IPS-20b (cell line): ENCODE data around the gene EN1.

Experiments used
- H3K27ac ChIP-seq: one replicate; pipeline ENCODE4 v1.5.1; 2013; ENCODE audit warnings: low read length
- H3K27me3 ChIP-seq: 2 replicates; pipeline ENCODE4 v1.6.1; 2013; ENCODE audit warnings: mild to moderate bottlenecking, low read length, inconsistent platforms; ENCODE audit not compliant: insufficient read depth
- H3K36me3 ChIP-seq: 2 replicates; pipeline ENCODE4 v1.6.1; 2013; ENCODE audit warnings: low read depth, mild to moderate bottlenecking, inconsistent platforms, low read length, moderate library complexity; ENCODE audit not compliant: insufficient read depth
- H3K4me1 ChIP-seq: 2 replicates; pipeline ENCODE4 v1.6.1; 2013; ENCODE audit warnings: mild to moderate bottlenecking, control low read depth, inconsistent platforms, low read length, moderate library complexity; ENCODE audit not compliant: insufficient read depth
- H3K4me3 ChIP-seq: 2 replicates; pipeline ENCODE4 v1.5.1; 2013; ENCODE audit warnings: mild to moderate bottlenecking, low read length, inconsistent platforms
- H3K9ac ChIP-seq: 2 replicates; pipeline ENCODE4 v1.6.1; 2013; ENCODE audit warnings: low read depth, mild to moderate bottlenecking, inconsistent platforms, low read length, moderate library complexity
- H3K9me3 ChIP-seq: 2 replicates; pipeline ENCODE4 v1.6.1; 2013; ENCODE audit warnings: mild to moderate bottlenecking, low read depth, low read length, inconsistent platforms; ENCODE audit not compliant: insufficient read depth

The EN1 gene

DNA sequence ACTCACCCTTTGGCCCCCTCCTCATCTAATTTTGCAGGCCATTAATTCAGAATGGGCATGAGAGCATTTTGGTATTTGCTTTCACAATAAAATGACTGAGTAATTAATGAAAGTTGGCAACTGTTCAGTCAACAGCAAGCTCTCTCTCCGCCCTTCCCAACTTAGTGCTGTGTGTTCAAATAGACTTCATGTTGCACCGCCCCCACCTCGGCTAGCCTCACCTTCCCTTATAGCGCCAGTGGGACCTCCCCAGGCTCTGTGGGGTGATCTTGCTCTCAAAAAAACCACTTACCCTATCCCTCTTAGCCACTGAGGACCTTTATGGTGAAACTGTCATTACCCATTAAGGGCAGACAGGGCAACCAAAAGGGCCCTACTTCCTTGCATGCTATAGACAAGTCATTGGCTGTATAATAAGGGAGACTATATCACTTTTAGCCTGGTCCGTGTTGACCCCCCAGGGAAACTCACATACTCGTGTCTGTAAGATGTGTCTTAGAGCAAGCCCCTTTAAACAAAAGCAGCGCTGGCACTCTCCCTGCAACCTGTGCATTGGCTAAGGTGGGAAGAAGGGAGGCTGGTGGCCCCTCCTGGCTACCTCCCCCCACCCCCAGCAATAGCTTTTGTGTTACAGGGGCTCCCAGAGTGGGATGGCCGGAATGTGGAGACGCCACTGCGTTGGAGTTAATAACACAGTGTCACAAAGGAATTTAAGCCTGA lies 15.2 kb downstream of the EN1 start:
- H3K9ac ChIP-seq = no peak overlapping the region
- peaks cover 91% of the 10 kb centered on the region for H3K27me3 ChIP-seq
- no peak overlapping the region for H3K4me3 ChIP-seq

DNA sequence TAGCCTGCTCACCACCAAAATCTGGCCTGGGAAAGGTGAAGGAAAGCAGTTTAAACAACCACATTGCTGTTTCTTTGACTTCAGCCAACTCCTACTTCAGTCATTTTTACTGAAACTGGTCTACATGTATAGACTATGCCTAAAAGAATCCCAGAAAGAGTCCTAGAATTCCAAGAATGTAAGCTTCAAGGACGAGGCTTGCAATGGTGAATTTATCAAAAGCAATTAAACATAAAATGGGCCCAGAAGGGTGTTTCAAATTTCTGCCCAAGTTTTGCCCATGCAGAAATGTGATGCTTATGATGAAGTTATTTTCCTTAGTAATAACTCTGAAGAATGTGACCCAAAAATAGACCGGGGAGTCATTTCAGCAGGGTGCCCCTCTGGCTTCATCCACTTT lies 16.6 kb downstream of the EN1 start:
- Histone ChIP-seq H3K9me3 (no peaks in the 10 kb centered on the region), H3K9ac (no peak overlapping the region), H3K4me3 (no peak overlapping the region), H3K36me3 (no peaks in the 10 kb centered on the region), H3K27ac (no peak overlapping the region), H3K27me3 (peaks cover 82% of the 10 kb centered on the region), H3K4me1 (no peaks in the 10 kb centered on the region; the same call in 1 of the 2 replicates)

More for the DNA sequence above, 15.2 kb downstream of the EN1 start:
- peaks cover 7% of the 10 kb centered on the region; the same call in 1 of the 2 replicates for H3K4me1 ChIP-seq
- no peaks in the 10 kb centered on the region for H3K36me3 ChIP-seq
- H3K9me3 ChIP-seq = no peaks in the 10 kb centered on the region
- H3K27ac ChIP-seq = no peak overlapping the region

DNA sequence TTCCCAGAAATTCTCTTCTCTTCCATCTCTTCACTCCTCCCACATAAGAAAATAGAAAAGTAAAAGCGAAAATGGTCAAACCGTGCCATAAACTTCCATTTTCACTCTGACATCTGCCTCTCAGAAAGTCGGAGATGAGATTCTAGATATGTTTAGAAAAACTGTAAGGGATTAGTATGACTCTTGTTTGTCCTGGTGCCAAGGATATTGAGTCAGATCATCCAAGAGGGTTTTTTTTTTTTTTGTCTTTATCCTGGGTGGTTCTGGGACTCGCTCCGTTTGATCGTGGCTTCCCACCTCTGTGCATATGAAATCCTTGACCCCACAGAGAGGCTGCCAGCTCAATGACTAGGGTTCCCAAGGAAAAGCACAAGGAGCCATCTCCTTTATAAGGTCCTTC lies 17.3 kb downstream of the EN1 start:
- no peak overlapping the region for H3K27ac ChIP-seq
- H3K4me3 ChIP-seq = no peak overlapping the region
- H3K9me3 ChIP-seq = no peaks in the 10 kb centered on the region
- H3K36me3 ChIP-seq = no peaks in the 10 kb centered on the region
- peaks cover 80% of the 10 kb centered on the region for H3K27me3 ChIP-seq
- H3K4me1 ChIP-seq = no peaks in the 10 kb centered on the region; the same call in 1 of the 2 replicates
- no peak overlapping the region for H3K9ac ChIP-seq

DNA sequence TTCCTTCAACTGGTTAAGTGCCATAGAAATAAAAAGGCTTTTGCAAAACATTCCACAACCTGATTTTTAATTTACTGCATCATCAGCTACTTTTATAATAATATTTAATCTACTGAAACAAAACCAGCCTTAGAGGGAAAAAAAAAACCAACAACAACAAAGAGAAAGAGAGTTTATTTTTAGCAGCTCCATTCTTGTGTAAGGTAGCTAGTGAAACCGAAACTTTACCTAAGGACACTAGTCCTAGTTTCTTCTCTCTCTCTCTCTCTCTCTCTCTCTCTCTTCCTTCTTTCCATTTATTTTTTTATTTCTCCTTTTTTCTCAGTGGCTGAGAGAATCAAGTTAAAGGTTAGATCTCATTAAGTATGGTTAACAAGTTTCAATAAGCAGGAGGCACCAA lies 21.4 kb downstream of the EN1 start:
- H3K9ac ChIP-seq = no peak overlapping the region
- no peak overlapping the region for H3K4me3 ChIP-seq
- H3K27ac ChIP-seq = no peak overlapping the region
- H3K9me3 ChIP-seq = no peaks in the 10 kb centered on the region
- no peaks in the 10 kb centered on the region for H3K36me3 ChIP-seq
- H3K4me1 ChIP-seq = peaks cover 5% of the 10 kb centered on the region; the same call in 1 of the 2 replicates
- H3K27me3 ChIP-seq = peaks cover 59% of the 10 kb centered on the region

DNA sequence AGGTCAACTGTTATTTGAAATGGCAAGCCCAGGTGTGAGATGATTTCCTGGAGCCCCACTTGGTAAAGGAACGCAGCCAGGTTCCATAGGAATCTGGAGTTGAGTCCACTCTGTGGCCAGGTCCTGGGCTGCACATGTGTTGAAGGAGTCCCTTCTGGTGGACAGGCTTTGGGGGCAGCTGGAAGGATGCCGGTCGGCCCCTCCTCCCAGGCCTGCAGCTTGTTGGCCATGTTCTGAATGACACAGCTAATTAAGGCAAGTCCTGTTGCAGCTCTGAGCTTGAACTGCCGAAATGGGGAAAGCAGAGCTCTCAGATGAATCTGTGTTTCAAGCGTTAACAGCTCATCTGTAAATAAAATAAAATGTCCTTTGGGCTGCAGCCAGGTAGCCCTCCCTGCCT lies 23.8 kb downstream of the EN1 start:
- Histone ChIP-seq H3K27ac (no peak overlapping the region), H3K4me3 (no peak overlapping the region), H3K4me1 (peaks cover 5% of the 10 kb centered on the region; the same call in 1 of the 2 replicates), H3K36me3 (no peaks in the 10 kb centered on the region), H3K9ac (no peak overlapping the region), H3K27me3 (peaks cover 41% of the 10 kb centered on the region), H3K9me3 (no peaks in the 10 kb centered on the region)

DNA sequence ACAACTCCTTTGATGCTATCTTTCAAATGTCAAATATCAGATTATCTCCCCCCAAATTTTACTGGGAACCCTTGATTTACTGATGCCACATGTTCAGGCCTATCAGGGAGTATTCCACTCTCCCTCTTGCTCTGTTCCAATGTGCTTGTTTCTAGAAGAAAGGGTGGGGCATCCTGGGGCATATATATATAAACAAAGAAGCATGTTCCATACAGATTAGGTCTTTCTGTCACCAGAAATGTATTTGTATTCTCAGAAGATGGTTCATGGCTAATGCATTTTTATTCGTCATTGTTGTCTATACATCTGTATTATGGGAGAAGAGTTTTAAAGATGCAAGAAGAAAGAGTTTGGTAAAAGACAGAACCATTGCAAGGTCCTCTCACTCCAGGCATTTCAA lies 24.9 kb downstream of the EN1 start:
- Histone ChIP-seq H3K9me3 (no peaks in the 10 kb centered on the region), H3K27me3 (peaks cover 46% of the 10 kb centered on the region)

DNA sequence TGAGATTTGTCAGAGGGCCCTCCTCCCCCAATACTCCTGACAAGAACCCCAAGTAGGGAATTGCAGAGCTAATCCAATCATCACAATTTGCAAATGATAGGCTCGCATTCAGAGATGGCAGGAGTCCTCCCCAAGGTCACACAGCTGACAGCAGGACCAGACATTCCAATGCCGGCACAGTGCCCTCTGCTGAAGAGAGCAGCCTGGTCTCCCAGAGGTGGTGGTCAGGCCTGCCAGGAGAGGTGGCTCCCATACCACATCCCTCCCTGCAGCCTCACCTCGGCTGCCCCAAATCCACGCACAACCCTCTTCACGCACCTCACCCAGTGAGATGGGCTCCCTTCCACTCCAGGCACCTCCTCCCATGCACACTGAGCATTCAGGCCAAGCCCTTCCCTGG lies 25.4 kb downstream of the EN1 start:
- Histone ChIP-seq H3K27me3 (peaks cover 44% of the 10 kb centered on the region), H3K36me3 (no peaks in the 10 kb centered on the region), H3K9me3 (no peaks in the 10 kb centered on the region), H3K27ac (no peak overlapping the region), H3K4me1 (peaks cover 5% of the 10 kb centered on the region; the same call in 1 of the 2 replicates), H3K9ac (no peak overlapping the region), H3K4me3 (no peak overlapping the region)

More for the DNA sequence above, 24.9 kb downstream of the EN1 start:
- no peak overlapping the region for H3K4me3 ChIP-seq
- H3K4me1 ChIP-seq = peaks cover 5% of the 10 kb centered on the region; the same call in 1 of the 2 replicates
- no peaks in the 10 kb centered on the region for H3K36me3 ChIP-seq
- no peak overlapping the region for H3K27ac ChIP-seq
- no peak overlapping the region for H3K9ac ChIP-seq

DNA sequence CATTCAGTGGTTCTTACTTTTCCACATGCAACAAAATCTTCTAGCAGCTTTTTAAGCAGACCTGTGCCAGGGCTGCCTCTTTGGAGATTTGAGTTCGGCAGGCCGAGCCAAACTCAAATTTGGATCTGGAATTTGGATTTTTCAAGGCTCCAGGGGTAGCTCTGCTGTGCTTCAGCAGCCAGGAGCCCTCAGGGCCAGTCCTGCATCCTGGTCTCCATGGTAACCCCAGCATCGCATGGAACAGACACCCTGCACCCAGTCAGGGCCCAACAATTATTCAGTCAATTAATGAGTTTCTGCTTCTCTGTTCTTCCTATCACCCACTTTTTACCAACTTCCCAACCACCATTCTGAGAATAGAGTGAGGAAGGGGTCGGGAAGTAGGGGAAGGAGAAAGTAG lies 30.0 kb downstream of the EN1 start:
- Histone ChIP-seq H3K4me3 (no peak overlapping the region), H3K27ac (no peak overlapping the region), H3K27me3 (peaks cover 48% of the 10 kb centered on the region), H3K4me1 (peaks cover 11% of the 10 kb centered on the region; the same call in 1 of the 2 replicates), H3K9ac (no peak overlapping the region), H3K9me3 (no peaks in the 10 kb centered on the region), H3K36me3 (no peaks in the 10 kb centered on the region)

- no peak overlapping the region for H3K4me3 ChIP-seq
- H3K9ac ChIP-seq = no peak overlapping the region
- no peaks in the 10 kb centered on the region for H3K36me3 ChIP-seq
- no peak overlapping the region for H3K27ac ChIP-seq
- H3K4me1 ChIP-seq = peaks cover 14% of the 10 kb centered on the region; the same call in 1 of the 2 replicates
- no peaks in the 10 kb centered on the region for H3K9me3 ChIP-seq
- H3K27me3 ChIP-seq = peaks cover 56% of the 10 kb centered on the region
Measured at GRCh38 chr2:118816669-118817068, 30.8 kb downstream of the EN1 start.

DNA sequence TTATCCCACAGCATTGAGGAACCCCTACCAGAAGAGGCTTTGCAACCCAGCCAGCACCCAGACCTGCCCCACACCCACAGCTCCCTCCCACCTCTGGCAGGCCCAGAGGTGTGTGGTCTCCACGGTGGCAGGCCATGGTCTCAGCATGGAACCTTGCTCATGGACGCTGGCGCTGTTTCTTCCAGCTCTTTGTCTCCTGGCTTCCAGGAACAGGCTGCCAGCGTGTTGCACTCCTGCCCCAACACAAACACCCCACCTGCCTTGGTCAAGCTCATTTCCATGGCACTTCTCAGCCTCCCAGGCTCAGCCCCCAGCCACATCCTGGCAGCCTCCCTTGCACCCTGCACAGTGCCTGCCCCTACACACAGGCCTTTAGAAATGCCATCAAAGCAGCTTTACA lies 31.7 kb downstream of the EN1 start:
- H3K4me3 ChIP-seq = no peak overlapping the region
- peaks cover 50% of the 10 kb centered on the region for H3K27me3 ChIP-seq
- no peak overlapping the region for H3K27ac ChIP-seq
- H3K36me3 ChIP-seq = no peaks in the 10 kb centered on the region
- no peaks in the 10 kb centered on the region for H3K9me3 ChIP-seq
- peaks cover 14% of the 10 kb centered on the region; the same call in 1 of the 2 replicates for H3K4me1 ChIP-seq
- no peak overlapping the region for H3K9ac ChIP-seq

- H3K36me3 ChIP-seq = no peaks in the 10 kb centered on the region
- peaks cover 50% of the 10 kb centered on the region for H3K27me3 ChIP-seq
Measured at GRCh38 chr2:118815314-118815713, 32.1 kb downstream of the EN1 start.

GRCh38 chr2:118814368-118814767 lies 33.1 kb downstream of the EN1 start:
- Histone ChIP-seq H3K27me3 (peaks cover 50% of the 10 kb centered on the region), H3K36me3 (no peaks in the 10 kb centered on the region), H3K27ac (no peak overlapping the region), H3K4me1 (peaks cover 14% of the 10 kb centered on the region; the same call in 1 of the 2 replicates), H3K9ac (no peak overlapping the region), H3K4me3 (no peak overlapping the region), H3K9me3 (no peaks in the 10 kb centered on the region)

More at GRCh38 chr2:118815314-118815713, 32.1 kb downstream of the EN1 start:
- H3K4me1 ChIP-seq = peaks cover 14% of the 10 kb centered on the region; the same call in 1 of the 2 replicates
- no peaks in the 10 kb centered on the region for H3K9me3 ChIP-seq
- H3K27ac ChIP-seq = no peak overlapping the region
- no peak overlapping the region for H3K9ac ChIP-seq
- no peak overlapping the region for H3K4me3 ChIP-seq
